H1 (cell line): Measurements from ENCODE around the gene PTGDR2. TPM values are rescaled to one million over a fixed set of nuclear protein-coding genes. Genes with fewer than 3 reads are reported as not detected.

Source experiments
- ASH2L ChIP-seq: fragments of 200-600, 300-600 bp; sonication (generic); IDR thresholded peaks from one replicate; pipeline ENCODE4 v1.7.1; 2017; ENCODE audit warnings: low read length
- CBX8 ChIP-seq: fragments of 300-800, 300-1000 bp; sonication (generic); IDR thresholded peaks from 2 replicates; pipeline ENCODE4 v1.7.1; 2016; ENCODE audit warnings: low read depth, low read length, borderline replicate concordance
- FOSL1 ChIP-seq: IDR thresholded peaks from 2 replicates; pipeline ENCODE4 v1.6.1; 2011; ENCODE audit warnings: mild to moderate bottlenecking, low read depth, low read length, moderate library complexity; ENCODE audit not compliant: insufficient read depth
- NANOG ChIP-seq: IDR thresholded peaks from 2 replicates; pipeline ENCODE4 v1.6.1; 2011; ENCODE audit warnings: low read length, low read depth, mild to moderate bottlenecking, inconsistent platforms; ENCODE audit not compliant: insufficient read depth, poor library complexity, severe bottlenecking
- POU5F1 ChIP-seq: IDR thresholded peaks from 2 replicates; pipeline ENCODE4 v1.6.1; 2011; ENCODE audit warnings: low read depth, mild to moderate bottlenecking, low read length, moderate library complexity
- RAD21 ChIP-seq, 2 experiments: IDR thresholded peaks in 1 of 2; conservative IDR thresholded peaks in 1 of 2; 2 replicates each; pipeline ENCODE4 v1.6.1; 2011; ENCODE audit warnings: low read depth in 2 of 2, low read length in 2 of 2, improper control_type of control experiment in 1 of 2, inconsistent platforms in 1 of 2, mild to moderate bottlenecking in 1 of 2, moderate library complexity in 1 of 2
- SAP30 ChIP-seq: fragments of 300-600 bp; sonication (generic); IDR thresholded peaks from 2 replicates; pipeline ENCODE4 v1.7.1; 2012; ENCODE audit warnings: low read length, moderate library complexity, mild to moderate bottlenecking, inconsistent platforms; ENCODE audit not compliant: insufficient read depth, insufficient replicate concordance
- SIN3A ChIP-seq, 2 experiments: IDR thresholded peaks in 1 of 2; conservative IDR thresholded peaks in 1 of 2; 2 replicates each; pipeline ENCODE4 v1.6.1; 2011 to 2012; ENCODE audit warnings: low read length in 2 of 2, improper control_type of control experiment in 1 of 2, low read depth in 1 of 2, mild to moderate bottlenecking in 1 of 2
- YY1 ChIP-seq: IDR thresholded peaks from 2 replicates; pipeline ENCODE4 v1.6.1; 2011; ENCODE audit warnings: low read depth, mild to moderate bottlenecking, low read length
- polyA plus RNA-seq, 7 experiments: library from polyadenylated mRNA; depleted of rRNA in 3 of 7; stranded (reverse) in 5 of 7; unstranded in 2 of 7; fragments of >200 nt in 5 of 7; fragments of 200-250 nt in 2 of 7; gene quantifications; 1 replicate in 5 of 7; 2 replicates in 1 of 7; 4 replicates in 1 of 7; pipeline versions ENCODE4 v1.2.1 to v1.2.3, GENCODE V29; 2011 to 2013; ENCODE audit warnings: missing spikeins in 2 of 7, mixed read lengths in 2 of 7
- total RNA-seq: library from RNA; stranded (reverse); fragmentation: NEBNext Ultra II Directional; extraction: Animal tissue kit (Norgen Biotek cat#: 25700); gene quantifications from 2 replicates; pipeline ENCODE4 v1.2.1, GENCODE V29; 2021

The PTGDR2 gene
- total and polyA plus RNA-seq, 2 of the 8 experiments (the other 6 are each of a cell fraction or from before 2014, with no cell fraction given): 0.20 TPM; not detected in 1

DNA sequence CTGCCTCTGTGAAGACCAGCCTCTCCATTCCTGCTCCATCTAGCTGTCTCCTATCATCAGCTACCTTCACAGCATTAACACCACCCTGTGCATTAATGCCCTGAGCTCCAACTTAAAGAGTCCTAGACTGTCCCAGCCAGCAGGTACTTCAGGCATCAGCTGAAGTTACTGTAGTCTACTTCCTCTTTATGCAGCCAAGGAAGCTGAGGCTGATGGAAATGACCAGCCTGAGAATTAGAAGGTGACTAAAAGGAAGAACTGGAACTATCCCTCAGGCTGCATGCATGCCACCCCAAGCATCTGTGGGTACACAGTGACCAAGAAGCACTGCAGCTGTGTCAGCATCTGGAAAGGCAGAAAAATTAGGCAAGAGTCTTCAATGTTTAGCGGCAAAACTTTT lies 42.4 kb downstream of the PTGDR2 start (continued):
- TF ChIP-seq CBX8 (no peak), FOSL1 (no peak), YY1 (no peak), SIN3A (conservative IDR thresholded peaks at IDR 0.05 in 1 of 2, IDR thresholded peaks at IDR 0.05 in 1 of 2; ENCODE audit: low read depth in 1 of 2, low read length in 2 of 2) (no peak), POU5F1 (no peak), SAP30 (no peak), RAD21 (IDR thresholded peaks at IDR 0.05 in 1 of 2, conservative IDR thresholded peaks at IDR 0.05 in 1 of 2; ENCODE audit: low read depth in 2 of 2, low read length in 2 of 2) (no peak), NANOG (no peak), ASH2L (no peak)
